SK-N-SH treated with all-trans-retinoic acid at 6 μM for 48 hours (cell line): ENCODE results near the gene ATAD5.

Experiments
- ARNTL ChIP-seq: fragments of 450-650 bp; formaldehyde crosslinking; IDR thresholded peaks from 2 replicates; pipeline ENCODE4 v1.5.0; 2020; ENCODE audit warnings: low read depth, mild to moderate bottlenecking, moderate library complexity, borderline replicate concordance
- BACH2 ChIP-seq: fragments of 250-450 bp; sonication (Bioruptor Pico); IDR thresholded peaks from 2 replicates; pipeline ENCODE4 v1.9.0; 2021; ENCODE audit warnings: mild to moderate bottlenecking, borderline replicate concordance
- ESRRG ChIP-seq: fragments of 250-450 bp; sonication (Bioruptor Pico); IDR thresholded peaks from 2 replicates; pipeline ENCODE4 v1.6.1; 2021; ENCODE audit warnings: mild to moderate bottlenecking
- RARB ChIP-seq: fragments of 250-450 bp; sonication (Bioruptor Pico); IDR thresholded peaks from 2 replicates; pipeline ENCODE4 v1.8.0; 2021; ENCODE audit warnings: mild to moderate bottlenecking, moderate library complexity
- ZFP3 ChIP-seq: fragments of 250-450 bp; sonication (Bioruptor Pico); IDR thresholded peaks from 2 replicates; pipeline ENCODE4 v1.5.0; 2020; ENCODE audit warnings: mild to moderate bottlenecking, moderate library complexity
- ZFP30 ChIP-seq: fragments of 450-650 bp; formaldehyde crosslinking; IDR thresholded peaks from 2 replicates; pipeline ENCODE4 v1.5.0; 2022; ENCODE audit warnings: mild to moderate bottlenecking, moderate library complexity
- ZNF565 ChIP-seq: fragments of 450-650 bp; formaldehyde crosslinking; conservative IDR thresholded peaks from 2 replicates; pipeline ENCODE4 v1.5.0; 2020; ENCODE audit warnings: low read depth, mild to moderate bottlenecking, moderate library complexity

DNA sequence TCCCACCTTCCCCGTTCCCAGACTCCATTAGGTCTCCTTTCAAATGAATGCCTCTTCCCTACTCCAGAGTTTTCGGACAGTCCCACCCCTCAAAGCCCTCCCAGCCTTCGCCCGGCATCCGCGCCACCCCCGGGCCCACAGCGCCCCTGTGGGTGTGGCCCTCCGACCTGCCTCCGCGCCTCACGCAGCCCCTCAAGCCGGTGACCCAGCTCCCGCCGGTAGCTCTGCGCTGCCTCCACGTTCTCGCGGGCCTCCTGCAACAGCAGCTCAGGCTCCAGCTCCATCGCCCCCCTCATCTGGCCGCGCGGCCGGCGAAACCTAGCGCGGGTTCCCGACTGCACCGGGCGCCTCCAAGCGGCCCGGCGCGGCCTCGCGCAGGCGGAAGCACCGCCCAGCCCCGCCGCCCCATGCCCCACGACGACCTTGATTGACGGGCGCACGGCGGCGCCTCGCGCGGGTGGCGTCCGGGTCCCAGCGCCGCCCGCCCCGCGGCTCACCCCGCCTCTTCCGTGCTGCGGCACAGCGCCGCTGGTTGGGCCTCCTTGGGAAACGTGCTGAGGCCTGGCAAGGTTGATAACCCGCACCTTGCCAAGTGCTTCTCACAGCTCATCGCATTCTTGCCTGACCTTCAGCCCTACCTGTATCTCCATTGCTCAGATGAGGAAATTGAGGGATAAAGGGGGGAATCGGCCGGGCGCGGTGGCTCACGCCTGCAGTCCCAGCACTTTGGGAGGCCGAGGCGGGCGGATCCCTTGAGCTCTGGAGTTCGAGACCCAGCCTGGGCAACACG lies 7.2 kb upstream of the ATAD5 start, which contains the start of gene CRLF3:
- TF ChIP-seq ESRRG (CRISPR knock-in tag), result no peak
- no peak for TF ChIP-seq ZFP3
- no peak for TF ChIP-seq BACH2
- TF ChIP-seq ARNTL (CRISPR knock-in tag), result no peak
- TF ChIP-seq RARB (CRISPR knock-in tag), result no peak
- no peak for TF ChIP-seq ZNF565 (CRISPR knock-in tag)
- TF ChIP-seq ZFP30, result no peak
